ENCODE measurements around the gene MYADM.

Gene MYADM

GRCh38 chr19:53917356-53917755 is 49.7 kb downstream of the MYADM start:
- no peak for DNase-seq
